NCI-H146 treated with DMSO at 0.1 percent for 48 hours (cell line): ENCODE results near the gene BYSL.
A peak's percentile ranks its signal among the peaks of the same experiment; 100 is the strongest.

Experiments
- DNase-seq: peaks from one replicate; lab custom pipeline; 2025; ENCODE audit not compliant: unreplicated experiment; lab: John Stamatoyannopoulos, UW

Gene BYSL

GRCh38 chr6:41920921-41921711, at the start of gene BYSL, which contains the start of gene MED20:
TSS of gene BYSL (plus strand) at chr6:41921499. CDS start at chr6:41921563, 64 bp downstream.
TSS of gene MED20 (minus strand) at chr6:41921139. CDS start at chr6:41921018, 121 bp downstream.
- peak; percentile 95 for DNase-seq

- DNase-seq = no peak
These were observed 49.6 kb upstream of the BYSL start for GRCh38 chr6:41871691-41872090.

- no peak for DNase-seq
These were observed 49.2 kb upstream of the BYSL start for GRCh38 chr6:41872147-41872546.

GRCh38 chr6:41874741-41875140, 46.6 kb upstream of the BYSL start:
- no peak for DNase-seq

- DNase-seq = no peak
These were observed 44.1 kb upstream of the BYSL start for GRCh38 chr6:41877051-41877680.

- DNase-seq = no peak
These were observed 43.1 kb upstream of the BYSL start for GRCh38 chr6:41878246-41878645.

- DNase-seq = no peak
These were observed 42.3 kb upstream of the BYSL start for GRCh38 chr6:41878961-41879405.

GRCh38 chr6:41881506-41881905, 39.8 kb upstream of the BYSL start:
- DNase-seq = no peak

GRCh38 chr6:41884957-41885356, 36.3 kb upstream of the BYSL start:
- no peak for DNase-seq

GRCh38 chr6:41885930-41886329, 35.4 kb upstream of the BYSL start:
- DNase-seq = no peak

GRCh38 chr6:41887331-41887751, 34.0 kb upstream of the BYSL start:
- no peak for DNase-seq

GRCh38 chr6:41892921-41893564, 28.3 kb upstream of the BYSL start:
- no peak for DNase-seq

- DNase-seq = peak; percentile 53
These were observed 26.7 kb upstream of the BYSL start for GRCh38 chr6:41894366-41895299.

GRCh38 chr6:41895300-41896233, 25.7 kb upstream of the BYSL start, which contains the start of gene USP49:
TSS of gene USP49 (minus strand) at chr6:41895375. CDS start at chr6:41806983, 88,392 bp downstream.
- DNase-seq = peak; percentile 97

GRCh38 chr6:41896281-41896680, 25.0 kb upstream of the BYSL start:
- no peak for DNase-seq

GRCh38 chr6:41900861-41901260, 20.4 kb upstream of the BYSL start:
- no peak for DNase-seq

GRCh38 chr6:41901882-41902519, 19.3 kb upstream of the BYSL start:
- DNase-seq = no peak

- DNase-seq = no peak
These were observed 11.6 kb upstream of the BYSL start for GRCh38 chr6:41909727-41910126.

- no peak for DNase-seq
These were observed 7.0 kb upstream of the BYSL start for GRCh38 chr6:41914343-41914742.
